GM10248 (cell line): ENCODE results near the gene E2F2.
A peak's percentile ranks its signal among the peaks of the same experiment; 100 is the strongest.
"Not testable (repeated sequence)": the region's sequence is repeated elsewhere in the genome, so short reads cannot be mapped to it uniquely, and the experiment has no call there.

ENCODE experiments used
- CTCF ChIA-PET: fragments of 300-600 bp; sonication (Branson Sonifier 250); formaldehyde crosslinking; extraction: SDS; loops from one replicate; lab custom pipeline; 2021; ENCODE audit warnings: antibody characterized with exemption; lab: Yijun Ruan, JAX
- POLR2A ChIA-PET: fragments of 350-650 bp; sonication (Branson Sonifier 250); formaldehyde crosslinking; extraction: SDS; loops from one replicate; lab custom pipeline; 2020; ENCODE audit warnings: antibody characterized with exemption; lab: Yijun Ruan, JAX
- DNase-seq: peaks from one replicate; pipeline ENCODE4 v3.0.0; 2012; ENCODE audit errors: extremely low spot score
- CTCF ChIP-seq: IDR thresholded peaks from 2 replicates; pipeline ENCODE4 v1.5.1; 2012; ENCODE audit warnings: mild to moderate bottlenecking, low read depth; ENCODE audit errors: extremely low read depth, missing control alignments, control extremely low read depth

E2F2 gene

GRCh38 chr1:23496490-23497181, 34.4 kb downstream of the E2F2 start:
- ChIA-PET POLR2A (interaction anchor here (0.6 kb wide), 1 partner anchor 17 kb away, joined by 5 read pairs; no protein-coding TSS in a partner anchor), CTCF (interaction anchor here (0.7 to 14.3 kb wide), 38 partner anchors 8 to 249 kb away, joined by 3 to 508 read pairs (median 4); partner anchors contain the start of genes ASAP3, E2F2 and ELOA)
- no peak for DNase-seq
- TF ChIP-seq CTCF = no peak

- POLR2A ChIA-PET, DNase-seq: not testable (repeated sequence)
- CTCF ChIA-PET = interaction anchor here (3.4 to 14.3 kb wide), 6 partner anchors 11 to 171 kb away, joined by 13 to 508 read pairs (median 69); partner anchors contain the start of genes ASAP3 and E2F2
Measured at GRCh38 chr1:23494836-23495235, 36.2 kb downstream of the E2F2 start.

- CTCF ChIA-PET = interaction anchor here (9.8 to 14.3 kb wide), 2 partner anchors 35 to 144 kb away, joined by 157 to 508 read pairs; partner anchors contain the start of gene E2F2
- DNase-seq, POLR2A ChIA-PET: not testable (repeated sequence)
Measured at GRCh38 chr1:23492776-23493175, 38.3 kb downstream of the E2F2 start.

- ChIA-PET POLR2A (no interaction called here), CTCF (interaction anchor here (14.3 kb wide), 1 partner anchor 35 kb away, joined by 508 read pairs; the partner anchor contains the start of gene E2F2)
- no peak for TF ChIP-seq CTCF
- no peak for DNase-seq
Measured at GRCh38 chr1:23492132-23492720, 38.8 kb downstream of the E2F2 start.

- POLR2A ChIA-PET = no interaction called here
- TF ChIP-seq CTCF = no peak
- CTCF ChIA-PET = interaction anchor here (1.8 to 14.3 kb wide), 2 partner anchors 9 to 38 kb away, joined by 6 to 508 read pairs; partner anchors contain the start of gene E2F2
- DNase-seq = no peak
Measured at GRCh38 chr1:23489842-23490241, 41.2 kb downstream of the E2F2 start.

GRCh38 chr1:23485002-23485332, 46.1 kb downstream of the E2F2 start:
- CTCF ChIA-PET = interaction anchor here (1.1 to 7.2 kb wide), 3 partner anchors 11 to 45 kb away, joined by 3 to 74 read pairs (median 4); no protein-coding TSS in a partner anchor
- no peak for TF ChIP-seq CTCF

GRCh38 chr1:23484253-23485001, 46.6 kb downstream of the E2F2 start:
- ChIA-PET POLR2A (no interaction called here), CTCF (interaction anchor here (0.9 to 7.2 kb wide), 10 partner anchors 12 to 267 kb away, joined by 3 to 74 read pairs (median 4); partner anchors contain the start of gene HTR1D)
- peak; percentile 92 for DNase-seq
- TF ChIP-seq CTCF = no peak

More at GRCh38 chr1:23485002-23485332, 46.1 kb downstream of the E2F2 start:
- POLR2A ChIA-PET = no interaction called here
- no peak for DNase-seq
